ENCODE data around the gene OR9Q2.

DNA sequence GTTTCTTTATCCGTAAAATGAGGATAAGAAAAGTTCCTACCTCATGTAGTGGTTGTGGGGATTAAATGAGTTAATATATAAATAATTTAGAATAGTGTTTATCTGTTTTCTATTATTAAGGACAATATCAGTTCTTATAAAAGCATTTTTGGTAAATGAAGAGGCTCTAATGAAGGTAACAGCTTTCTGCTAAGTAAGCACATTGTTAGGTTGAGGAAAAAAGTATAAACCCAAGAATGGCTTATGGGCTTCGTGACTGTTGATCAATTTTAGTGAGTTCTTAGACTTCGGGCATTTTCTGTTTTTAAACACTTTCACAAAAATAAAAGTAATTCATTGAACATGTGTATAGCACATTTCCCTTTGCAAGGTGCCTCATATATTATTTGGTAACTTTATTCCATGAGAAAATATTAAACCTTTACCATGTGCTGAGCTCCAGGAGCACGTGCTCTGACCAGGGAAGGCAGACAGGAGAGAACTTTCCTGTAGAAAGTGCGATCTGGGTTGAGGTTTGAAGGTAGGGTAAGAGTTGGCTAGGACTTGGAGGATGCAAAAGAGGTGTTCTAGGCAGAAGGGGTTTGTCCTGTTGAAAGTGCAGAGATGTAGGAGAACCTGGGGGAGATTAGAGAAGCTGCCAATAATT, 11.3 kb upstream of the OR9Q2 start:
- TF ChIP-seq POLR2A (IDR thresholded peaks at IDR 0.05; ENCODE audit: low read depth, low read length) (no peak), POLR2AphosphoS5 (IDR thresholded peaks at IDR 0.05; ENCODE audit: low read depth, low read length) (no peak), TAF1 (IDR thresholded peaks at IDR 0.05; ENCODE audit: borderline replicate concordance, low read depth, low read length) (no peak)

Measured in GM12892 (cell line).